ENCODE measurements around the gene TNS1. TPM values are rescaled to one million over a fixed set of nuclear protein-coding genes. Genes with fewer than 3 reads are reported as not detected.

Gene TNS1
- total and polyA plus RNA-seq, 9 of the 15 experiments (the other 6 are each of a cell fraction or from before 2014, with no cell fraction given): 0.13 to 2.7 (median 0.77) TPM

GRCh38 chr2:217968023-217968422 is 34.8 kb downstream of the TNS1 start:
- peak; percentile 30; the same call in 1 of the 2 replicates for TF ChIP-seq ZNF316 (IDR thresholded peaks at IDR 0.05)
- TF ChIP-seq, protein P1, sequence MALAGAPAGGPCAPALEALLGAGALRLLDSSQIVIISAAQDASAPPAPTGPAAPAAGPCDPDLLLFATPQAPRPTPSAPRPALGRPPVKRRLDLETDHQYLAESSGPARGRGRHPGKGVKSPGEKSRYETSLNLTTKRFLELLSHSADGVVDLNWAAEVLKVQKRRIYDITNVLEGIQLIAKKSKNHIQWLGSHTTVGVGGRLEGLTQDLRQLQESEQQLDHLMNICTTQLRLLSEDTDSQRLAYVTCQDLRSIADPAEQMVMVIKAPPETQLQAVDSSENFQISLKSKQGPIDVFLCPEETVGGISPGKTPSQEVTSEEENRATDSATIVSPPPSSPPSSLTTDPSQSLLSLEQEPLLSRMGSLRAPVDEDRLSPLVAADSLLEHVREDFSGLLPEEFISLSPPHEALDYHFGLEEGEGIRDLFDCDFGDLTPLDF (CRISPR knock-in tag; IDR thresholded peaks at IDR 0.05): no peak
- no peak for TF ChIP-seq ZNF764 (CRISPR knock-in tag; IDR thresholded peaks at IDR 0.05; ENCODE audit: low read depth)
- TF ChIP-seq HDAC6 (IDR thresholded peaks at IDR 0.05; ENCODE audit: low read depth, low read length): no peak
- TF ChIP-seq LEF1 (IDR thresholded peaks at IDR 0.05): no peak
- Histone ChIP-seq H3K9me1 (ENCODE audit: control insufficient read depth, insufficient read depth, low read length) (no peaks in the 10 kb centered on the region), H3K9ac (ENCODE audit: insufficient read depth in 1 of 2, low read depth in 2 of 2, low read length in 2 of 2) (no peak overlapping the region), H3K27ac (ENCODE audit: extremely low read depth, low read depth, low read length) (no peak overlapping the region), H3K79me2 (ENCODE audit: control insufficient read depth, insufficient read depth, low read length) (no peaks in the 10 kb centered on the region), H4K20me1 (replicated peaks; ENCODE audit: control insufficient read depth, insufficient read depth, low read length) (no peaks in the 10 kb centered on the region), H3K4me2 (ENCODE audit: insufficient read depth, low read length) (no peak overlapping the region), H3K4me3 (no peak overlapping the region), H2AFZ (ENCODE audit: low read depth, low read length) (no peak overlapping the region), H3K4me1 (replicated peaks in 1 of 2; ENCODE audit: control insufficient read depth in 2 of 2, insufficient read depth in 2 of 2, low read length in 2 of 2) (no peaks in the 10 kb centered on the region; a peak in 1 of 5 replicates), H3K27me3 (ENCODE audit: control insufficient read depth in 2 of 2, insufficient read depth in 2 of 2, low read length in 2 of 2) (peaks cover 0 to 25% of the 10 kb centered on the region in 2 experiments; a peak in 2 of 5 replicates), H3K36me3 (ENCODE audit: control insufficient read depth, insufficient read depth, low read length) (no peaks in the 10 kb centered on the region), H3K9me3 (replicated peaks; ENCODE audit: control insufficient read depth, insufficient read depth, low read depth, low read length) (no peaks in the 10 kb centered on the region)
- DNase-seq (ENCODE audit: extremely low read depth in 1 of 4, low spot score in 3 of 4) (no peak), ATAC-seq (no peak), FAIRE-seq (no peak)
- in situ Hi-C loops (cut with MboI): no loop called here
- no TSS peak for BruUV-seq (replicated peaks)
- ChIA-PET POLR2A (interaction anchor here (0.6 to 1.0 kb wide), 2 partner anchors 10 to 178 kb away, joined by 4 read pairs; no protein-coding TSS in a partner anchor), CTCF (ENCODE audit: low intra/inter-chr PET ratio) (no interaction called here)
- intact Hi-C loops (cut with micrococcal nuclease): no loop called here
- WGBS (ENCODE audit: insufficient coverage, low coverage, missing lambda C conversion rate): 0% methylated on average over 1 of the region's 1 CpG

All from K562 (cell line).